Transverse colon (tissue), 4 donors: ENCODE measurements around the gene ACTG1.

Experiments used
- EP300 ChIP-seq: sonication (generic); formaldehyde crosslinking; IDR thresholded peaks from one replicate; pipeline ENCODE4 v1.6.1; 2017; ENCODE audit warnings: antibody characterized with exemption, low read depth
- POLR2A ChIP-seq: fragments of 450-650 bp; IDR thresholded peaks from one replicate; pipeline ENCODE4 v1.6.1; 2016; ENCODE audit warnings: antibody characterized with exemption, mild to moderate bottlenecking, moderate library complexity
- POLR2AphosphoS5 ChIP-seq, 3 donors: sonication (generic); formaldehyde crosslinking; IDR thresholded peaks; one replicate each; pipeline ENCODE4 v1.6.1; 2016; ENCODE audit warnings: antibody characterized with exemption in 3 of 3
- TF ChIP-seq, protein P1 (sequence below), 5 experiments: fragments of 200-600 bp in 3 of 5; fragments of 450-650 bp in 2 of 5; sonication (generic) in 3 of 5; IDR thresholded peaks; 1 replicate in 2 of 5; 2 replicates in 3 of 5; pipeline ENCODE4 v1.5.1; 2016 to 2017; ENCODE audit warnings: antibody characterized with exemption in 5 of 5, inconsistent platforms in 3 of 5, mild to moderate bottlenecking in 2 of 5, moderate library complexity in 1 of 5

GRCh38 chr17:81511804-81512561, 616 bp downstream of the ACTG1 start:
- TF ChIP-seq, protein P1, sequence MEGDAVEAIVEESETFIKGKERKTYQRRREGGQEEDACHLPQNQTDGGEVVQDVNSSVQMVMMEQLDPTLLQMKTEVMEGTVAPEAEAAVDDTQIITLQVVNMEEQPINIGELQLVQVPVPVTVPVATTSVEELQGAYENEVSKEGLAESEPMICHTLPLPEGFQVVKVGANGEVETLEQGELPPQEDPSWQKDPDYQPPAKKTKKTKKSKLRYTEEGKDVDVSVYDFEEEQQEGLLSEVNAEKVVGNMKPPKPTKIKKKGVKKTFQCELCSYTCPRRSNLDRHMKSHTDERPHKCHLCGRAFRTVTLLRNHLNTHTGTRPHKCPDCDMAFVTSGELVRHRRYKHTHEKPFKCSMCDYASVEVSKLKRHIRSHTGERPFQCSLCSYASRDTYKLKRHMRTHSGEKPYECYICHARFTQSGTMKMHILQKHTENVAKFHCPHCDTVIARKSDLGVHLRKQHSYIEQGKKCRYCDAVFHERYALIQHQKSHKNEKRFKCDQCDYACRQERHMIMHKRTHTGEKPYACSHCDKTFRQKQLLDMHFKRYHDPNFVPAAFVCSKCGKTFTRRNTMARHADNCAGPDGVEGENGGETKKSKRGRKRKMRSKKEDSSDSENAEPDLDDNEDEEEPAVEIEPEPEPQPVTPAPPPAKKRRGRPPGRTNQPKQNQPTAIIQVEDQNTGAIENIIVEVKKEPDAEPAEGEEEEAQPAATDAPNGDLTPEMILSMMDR (IDR thresholded peaks at IDR 0.05): no peak
- TF ChIP-seq POLR2A (no peak), POLR2AphosphoS5 (IDR thresholded peaks at IDR 0.05) (peak in 1 of 3 donors; percentile 43), EP300 (no peak)
